AG04449 (cell line): Measurements from ENCODE around the gene CST8.

Source experiments
- CTCF ChIA-PET: fragments of 350-600 bp; formaldehyde crosslinking; extraction: SDS; loops from one replicate; lab custom pipeline; 2021; ENCODE audit warnings: antibody characterized with exemption; lab: Yijun Ruan, JAX
- POLR2A ChIA-PET: fragments of 400-600, 350-600 bp; formaldehyde crosslinking; extraction: SDS; loops from one replicate; lab custom pipeline; 2020; ENCODE audit warnings: antibody characterized with exemption, inconsistent platforms; lab: Yijun Ruan, JAX
- DNase-seq: peaks from one replicate; pipeline ENCODE4 v3.0.0-alpha.2; 2010; ENCODE audit warnings: low read depth, low spot score
- H3K4me3 ChIP-seq: 2 replicates; pipeline ENCODE4 v1.5.1; 2011; ENCODE audit warnings: low read depth, mild to moderate bottlenecking, control low read depth, low read length
- TF ChIP-seq, protein P1 (sequence below): IDR thresholded peaks from one replicate; pipeline ENCODE4 v1.5.1; 2011; ENCODE audit warnings: mild to moderate bottlenecking, moderate library complexity, low read length, control low read depth, inconsistent platforms; ENCODE audit not compliant: insufficient read depth; ENCODE audit errors: missing control alignments

CST8 gene

GRCh38 chr20:23526850-23527249, 35.9 kb downstream of the CST8 start:
- TF ChIP-seq, protein P1, sequence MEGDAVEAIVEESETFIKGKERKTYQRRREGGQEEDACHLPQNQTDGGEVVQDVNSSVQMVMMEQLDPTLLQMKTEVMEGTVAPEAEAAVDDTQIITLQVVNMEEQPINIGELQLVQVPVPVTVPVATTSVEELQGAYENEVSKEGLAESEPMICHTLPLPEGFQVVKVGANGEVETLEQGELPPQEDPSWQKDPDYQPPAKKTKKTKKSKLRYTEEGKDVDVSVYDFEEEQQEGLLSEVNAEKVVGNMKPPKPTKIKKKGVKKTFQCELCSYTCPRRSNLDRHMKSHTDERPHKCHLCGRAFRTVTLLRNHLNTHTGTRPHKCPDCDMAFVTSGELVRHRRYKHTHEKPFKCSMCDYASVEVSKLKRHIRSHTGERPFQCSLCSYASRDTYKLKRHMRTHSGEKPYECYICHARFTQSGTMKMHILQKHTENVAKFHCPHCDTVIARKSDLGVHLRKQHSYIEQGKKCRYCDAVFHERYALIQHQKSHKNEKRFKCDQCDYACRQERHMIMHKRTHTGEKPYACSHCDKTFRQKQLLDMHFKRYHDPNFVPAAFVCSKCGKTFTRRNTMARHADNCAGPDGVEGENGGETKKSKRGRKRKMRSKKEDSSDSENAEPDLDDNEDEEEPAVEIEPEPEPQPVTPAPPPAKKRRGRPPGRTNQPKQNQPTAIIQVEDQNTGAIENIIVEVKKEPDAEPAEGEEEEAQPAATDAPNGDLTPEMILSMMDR = no peak
- ChIA-PET CTCF (no interaction called here), POLR2A (no interaction called here)
- DNase-seq = no peak
- H3K4me3 ChIP-seq = no peak overlapping the region

GRCh38 chr20:23528867-23529431, 38.0 kb downstream of the CST8 start:
- H3K4me3 ChIP-seq = no peak overlapping the region
- POLR2A ChIA-PET = no interaction called here
- TF ChIP-seq, protein P1 = no peak
- CTCF ChIA-PET = no interaction called here
- DNase-seq = no peak

DNA sequence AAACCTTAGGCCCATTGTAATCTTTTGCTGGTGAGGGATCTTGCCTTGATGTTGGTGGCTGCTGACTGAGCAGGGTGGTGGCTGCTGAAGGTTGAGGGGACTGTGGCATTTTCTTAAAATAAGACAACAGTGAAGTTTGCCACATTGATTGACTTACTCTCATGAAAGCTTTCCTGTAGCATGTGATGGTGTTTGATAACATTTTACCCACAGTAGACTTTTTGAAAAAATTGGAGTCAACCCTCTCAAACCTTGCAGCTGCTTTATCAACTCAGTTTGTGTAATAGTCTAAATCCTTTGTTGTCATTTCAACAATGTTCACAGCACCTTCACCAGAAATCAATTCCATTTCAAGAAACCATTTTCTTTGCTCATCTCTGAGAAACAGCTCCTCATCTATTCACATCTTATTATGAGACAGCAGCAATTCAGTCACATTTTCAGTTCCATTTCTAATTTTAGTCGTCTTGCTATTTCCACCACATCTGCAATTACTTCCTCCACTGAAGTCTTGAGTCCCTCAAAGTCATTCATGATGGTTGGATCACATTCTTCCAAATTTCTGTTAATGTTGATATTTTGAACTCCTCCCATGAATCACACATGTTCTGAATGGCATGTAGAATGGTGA, 40.1 kb downstream of the CST8 start:
- TF ChIP-seq, protein P1 = no peak

GRCh38 chr20:23532533-23532932, 41.6 kb downstream of the CST8 start:
- H3K4me3 ChIP-seq = no peak overlapping the region
- no peak for DNase-seq
- TF ChIP-seq, protein P1 = no peak
- POLR2A ChIA-PET = no interaction called here
- CTCF ChIA-PET = no interaction called here

More for the DNA sequence above, 40.1 kb downstream of the CST8 start:
- ChIA-PET POLR2A (no interaction called here), CTCF (no interaction called here)
- no peak overlapping the region for H3K4me3 ChIP-seq
- DNase-seq = no peak

GRCh38 chr20:23533161-23533560, 42.2 kb downstream of the CST8 start:
- ChIA-PET CTCF (no interaction called here), POLR2A (no interaction called here)
- no peak for DNase-seq
- no peak overlapping the region for H3K4me3 ChIP-seq
- TF ChIP-seq, protein P1 = no peak

DNA sequence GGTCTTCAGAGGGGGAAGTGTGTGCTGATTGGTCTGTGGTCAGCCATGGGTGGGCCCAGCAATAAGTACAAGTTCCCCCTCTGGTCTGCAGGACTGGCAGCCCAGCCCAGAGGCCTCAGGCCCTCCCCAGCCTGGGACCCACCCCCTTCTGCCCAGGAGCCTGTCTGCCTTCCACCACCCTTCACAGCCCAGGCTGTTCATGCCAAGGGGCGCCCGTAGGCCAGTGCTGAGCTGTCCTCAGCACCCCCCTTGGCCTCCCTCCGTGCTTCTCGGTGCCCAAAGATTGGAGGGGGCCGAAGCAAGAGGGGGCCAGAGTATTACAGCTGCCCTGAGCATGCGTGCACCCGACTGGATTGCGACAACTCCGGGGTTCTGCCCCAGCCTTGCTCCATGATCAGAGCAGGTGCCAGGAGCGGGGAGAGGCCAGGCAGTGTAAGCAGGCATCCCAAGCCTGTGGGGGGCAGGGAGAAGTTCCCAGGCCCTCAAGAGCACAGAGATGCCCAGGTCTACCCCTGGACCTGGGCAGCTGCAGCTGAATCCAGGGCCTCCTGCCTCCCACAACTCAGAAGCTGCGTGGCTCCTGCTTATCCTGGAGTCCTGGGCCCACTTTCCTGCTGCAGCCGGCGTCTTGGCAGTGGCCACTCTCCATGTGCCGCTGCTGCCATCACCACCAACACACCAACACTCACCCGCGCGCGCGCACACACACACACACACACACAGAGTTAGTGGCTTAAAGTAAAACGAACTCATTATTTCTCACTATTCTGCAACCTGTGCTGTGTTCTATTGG, 44.1 kb downstream of the CST8 start:
- ChIA-PET CTCF (no interaction called here), POLR2A (no interaction called here)
- no peak overlapping the region for H3K4me3 ChIP-seq
- TF ChIP-seq, protein P1 = no peak
- DNase-seq = no peak
